Measurements from ENCODE around the gene DEDD2.
"Not testable (repeated sequence)": the region's sequence is repeated elsewhere in the genome, so short reads cannot be mapped to it uniquely, and the experiment has no call there.

DEDD2 gene

GRCh38 chr19:42217520-42218437 is at the start of gene DEDD2:
Gene DEDD2, minus strand, starts transcription at chr19:42217677. Its CDS starts 670 bp downstream, at chr19:42217007.
- DNase-seq, result peak; percentile 100

DNA sequence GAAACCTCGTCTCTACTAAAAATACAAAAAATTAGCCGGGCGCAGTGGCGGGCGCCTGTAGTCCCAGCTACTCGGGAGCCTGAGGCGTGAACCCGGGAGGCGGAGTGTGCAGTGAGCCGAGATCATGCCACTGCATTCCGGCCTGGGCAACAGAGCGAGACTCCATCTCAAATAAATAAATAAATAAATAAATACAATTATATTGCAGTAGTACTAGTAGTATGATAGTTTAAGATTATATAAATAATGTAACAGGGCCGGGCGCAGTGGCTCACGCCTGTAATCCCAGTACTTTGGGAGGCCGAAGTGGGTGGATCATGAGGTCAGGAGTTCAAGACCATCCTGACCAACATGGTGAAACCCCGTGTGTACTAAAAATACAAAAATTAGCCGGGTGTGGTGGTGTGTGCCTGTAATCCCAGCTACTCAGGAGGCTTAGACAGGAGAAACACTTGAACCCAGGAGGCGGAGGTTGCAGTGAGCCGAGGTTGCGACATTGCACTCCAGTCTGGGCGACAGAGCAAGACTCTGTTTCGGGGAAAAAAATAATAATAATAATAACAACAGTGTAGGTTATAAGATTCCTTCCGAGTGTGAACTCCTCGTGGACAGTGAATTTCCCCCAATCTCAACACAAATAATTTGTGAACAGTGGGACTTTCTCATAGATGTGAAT is 49.6 kb upstream of the DEDD2 start:
- not testable (repeated sequence) for DNase-seq

- DNase-seq, result not testable (repeated sequence)
These were observed 48.6 kb upstream of the DEDD2 start for GRCh38 chr19:42266105-42266504.

- DNase-seq, result no peak
These were observed 44.3 kb upstream of the DEDD2 start for GRCh38 chr19:42261763-42262162.

DNA sequence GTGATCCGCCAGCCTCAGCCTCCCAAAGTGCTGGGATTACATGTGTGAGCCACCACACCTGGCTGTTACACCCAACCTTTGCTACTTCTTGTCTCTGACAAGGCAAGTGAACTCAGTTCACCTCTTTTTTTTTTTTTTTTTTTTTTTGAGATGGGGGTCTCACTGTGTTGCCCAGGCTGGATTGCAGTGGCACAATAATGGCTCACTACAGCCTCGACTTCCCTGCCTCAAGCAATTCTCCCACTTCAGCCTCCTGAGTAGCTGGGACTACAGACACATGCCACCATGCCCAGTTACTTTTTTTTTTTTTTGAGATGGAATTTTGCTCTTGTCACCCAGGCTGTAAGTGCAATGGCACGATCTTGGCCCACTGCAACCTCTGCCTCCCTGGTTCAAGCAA is 40.4 kb upstream of the DEDD2 start:
- not testable (repeated sequence) for DNase-seq

- no peak for DNase-seq
These were observed 38.6 kb upstream of the DEDD2 start for GRCh38 chr19:42255766-42256745.

DNA sequence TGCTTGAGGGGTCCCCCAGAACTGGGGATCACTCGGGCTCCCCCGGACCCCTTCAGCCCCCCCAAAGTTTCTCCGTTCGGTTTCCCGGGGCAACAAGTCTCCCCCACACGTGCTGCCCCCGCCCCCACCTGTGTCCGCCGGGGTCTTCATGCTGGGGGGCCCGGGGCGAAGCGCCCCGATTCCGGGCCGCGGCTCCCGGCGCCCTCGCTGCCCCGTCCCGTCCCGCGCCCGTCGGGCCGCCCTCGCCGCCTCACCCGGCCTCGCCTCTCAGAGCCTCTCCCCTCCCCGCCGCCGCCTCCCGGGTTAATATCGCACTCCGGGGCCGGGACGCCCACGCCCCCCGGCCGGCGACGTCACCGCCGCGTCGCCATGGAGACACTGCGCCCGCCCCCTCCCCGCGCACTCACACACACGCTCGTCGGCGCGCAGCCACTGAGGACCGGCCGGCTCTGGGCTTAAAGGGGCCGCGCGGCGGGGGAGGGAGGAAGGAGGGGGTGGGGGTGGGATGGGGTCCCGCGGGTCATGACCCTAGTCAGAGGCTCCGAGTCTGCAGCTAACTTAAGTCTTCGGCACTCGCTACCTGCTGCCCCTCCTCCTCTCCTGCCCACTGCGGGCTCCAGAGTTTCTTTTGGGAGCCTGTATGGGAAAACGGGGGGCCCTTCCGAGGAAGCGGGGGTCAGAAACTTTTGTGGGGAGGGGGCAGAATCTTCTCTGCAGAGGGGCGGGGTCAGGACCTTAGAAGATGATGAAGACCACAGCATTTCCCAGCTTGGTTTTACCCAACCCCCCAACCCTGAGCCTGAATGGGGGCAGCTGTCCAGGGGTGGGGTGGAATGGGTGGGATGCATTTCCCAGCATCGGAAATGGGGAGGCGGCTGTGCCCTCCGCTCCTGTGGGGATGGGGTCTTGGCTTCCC is 37.6 kb upstream of the DEDD2 start, which contains the start of gene ERF:
ERF (minus strand) TSS at position 279 of the 916 bp plus-strand sequence; CDS start at position 150, 129 bp downstream.
- peak; percentile 95 for DNase-seq

- peak; percentile 82 for DNase-seq
These were observed 36.8 kb upstream of the DEDD2 start for GRCh38 chr19:42254089-42254849.

GRCh38 chr19:42253245-42254088 is 36.0 kb upstream of the DEDD2 start:
- DNase-seq, result peak; percentile 59

DNA sequence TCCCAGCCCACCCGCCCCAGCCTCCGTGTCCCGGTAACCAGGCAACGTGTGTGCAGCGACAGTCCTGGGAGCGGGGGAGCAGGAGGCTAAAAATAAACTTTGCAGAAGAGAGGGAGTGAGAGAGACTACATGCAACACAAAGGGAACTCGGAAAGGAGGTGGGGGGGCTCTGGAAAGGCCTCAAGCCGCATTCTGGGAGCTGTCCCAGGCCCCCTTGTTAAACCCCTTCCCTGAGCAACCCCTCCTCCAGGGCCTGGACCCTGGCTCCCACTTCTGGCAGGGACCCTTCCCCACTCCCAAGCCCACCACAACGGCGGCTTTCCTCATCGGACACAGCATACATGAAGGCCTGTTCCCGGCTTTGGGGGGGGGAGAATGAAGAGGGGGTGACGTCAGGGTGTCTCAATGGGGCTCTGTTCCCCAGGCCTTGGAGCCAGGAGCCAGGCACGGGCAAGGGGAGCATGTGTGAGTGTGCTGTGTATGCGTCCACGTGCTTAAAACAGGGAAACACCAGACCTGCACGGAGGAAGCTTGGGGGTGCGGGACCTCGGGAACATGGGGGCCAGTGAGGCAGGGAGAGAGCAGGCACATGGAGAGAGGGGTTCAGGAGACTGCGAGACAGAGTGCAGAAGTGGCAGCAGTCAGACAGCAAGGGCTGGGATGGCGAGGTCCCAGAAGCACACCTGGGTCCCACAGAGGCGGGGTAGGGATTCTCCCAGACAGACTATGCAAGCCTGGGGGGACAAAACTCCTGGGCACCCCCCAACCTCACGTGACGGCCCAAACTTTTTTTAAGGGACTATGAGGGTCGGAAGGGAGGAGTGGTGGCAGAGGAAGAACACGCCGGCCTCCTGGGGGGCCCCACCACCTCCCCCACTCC is 35.1 kb upstream of the DEDD2 start:
- peak; percentile 39 for DNase-seq

DNA sequence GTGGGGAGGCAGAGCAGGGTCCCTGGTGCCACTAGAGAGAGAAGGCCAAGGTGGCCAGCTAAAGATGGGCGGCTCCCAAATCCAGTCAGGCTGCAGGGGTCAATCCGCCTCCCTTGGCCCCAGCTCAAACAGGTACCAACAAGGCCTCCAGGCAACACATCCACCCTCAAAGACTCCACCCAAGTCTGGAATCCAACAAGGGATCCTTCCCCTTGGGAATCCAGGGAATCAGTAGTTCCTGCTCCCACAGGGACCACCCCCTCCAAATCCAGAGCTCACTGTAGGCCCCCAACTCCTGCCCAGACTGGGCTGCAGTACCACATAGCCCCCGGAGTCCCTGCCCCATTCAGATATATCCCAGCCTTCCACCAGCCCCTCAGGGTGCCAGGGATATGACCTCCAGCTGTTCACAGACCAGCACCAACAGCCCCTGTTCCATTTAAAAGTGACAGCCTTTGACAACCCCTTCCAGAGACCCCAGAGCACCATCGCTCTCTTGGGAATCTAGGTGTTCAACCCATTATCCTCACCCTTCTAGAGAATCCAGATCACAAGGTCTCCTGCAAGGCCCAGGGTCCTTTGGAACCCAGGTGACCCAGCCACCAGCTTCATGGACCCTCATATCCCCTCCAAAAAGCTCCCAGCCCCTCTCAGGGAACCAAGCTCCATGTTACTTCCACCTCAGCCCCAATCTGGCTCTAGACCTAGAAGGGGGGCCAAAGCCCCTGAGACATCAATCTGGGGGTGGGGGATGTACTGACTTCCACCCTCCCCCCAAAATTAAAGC is 34.3 kb upstream of the DEDD2 start:
- DNase-seq, result peak; percentile 26

GRCh38 chr19:42250666-42251531 is 33.4 kb upstream of the DEDD2 start:
- DNase-seq, result peak; percentile 43

GRCh38 chr19:42250183-42250665 is 32.7 kb upstream of the DEDD2 start:
- DNase-seq, result no peak

DNA sequence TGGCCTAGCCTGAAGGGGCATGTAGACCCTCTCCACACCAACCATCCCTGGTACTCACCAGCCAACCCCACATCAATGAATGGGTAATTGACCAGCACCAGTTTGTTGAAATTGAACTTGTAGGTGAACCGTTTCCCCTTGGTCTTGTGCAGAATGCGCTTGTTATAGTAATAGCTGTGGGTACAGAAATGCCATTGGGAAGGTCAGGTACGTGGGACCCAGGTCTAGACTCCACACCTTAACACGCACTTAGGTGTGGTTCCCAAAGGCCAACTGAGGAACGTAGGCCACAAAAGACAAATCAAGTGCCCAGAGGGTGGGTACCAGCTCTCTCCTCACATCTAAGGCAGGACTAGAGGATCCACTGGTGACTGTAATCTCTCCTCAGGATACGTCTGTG is 32.3 kb upstream of the DEDD2 start:
- peak; percentile 43 for DNase-seq

DNA sequence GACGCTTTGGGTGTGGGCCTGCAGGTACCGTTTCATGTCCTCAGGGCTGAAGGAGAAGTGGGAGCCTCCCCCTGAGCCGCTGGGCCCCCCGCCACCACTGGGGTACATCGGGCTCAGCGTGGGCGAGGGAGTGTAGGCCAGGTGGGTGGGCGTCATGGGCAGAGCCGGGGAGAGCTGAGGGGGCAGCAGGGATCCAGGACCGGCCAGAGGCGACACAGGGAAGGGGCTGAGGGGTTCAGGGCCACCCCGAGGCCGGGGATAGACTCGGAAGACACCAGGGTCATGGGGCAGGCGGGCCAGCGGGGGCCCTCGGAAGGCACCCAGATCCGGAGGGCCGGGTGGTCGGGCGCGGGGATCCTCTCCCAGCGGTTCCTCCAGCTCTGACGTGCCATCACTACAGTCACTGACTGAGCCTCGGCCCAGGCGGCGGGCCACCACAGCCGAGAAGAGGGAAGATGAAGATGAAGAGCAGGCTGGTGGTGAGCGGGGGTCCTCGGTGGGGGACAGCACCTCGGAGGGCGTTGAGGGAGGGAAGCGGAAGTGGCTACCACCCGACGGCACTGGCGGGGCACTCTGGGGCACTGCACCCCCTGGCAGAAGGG is 31.8 kb upstream of the DEDD2 start:
- peak; percentile 18 for DNase-seq
